Cerebellar cortex (tissue), 1 donor: ENCODE results near the gene ARVCF.
A peak's percentile ranks its signal among the peaks of the same experiment; 100 is the strongest.

ENCODE experiments used
- DNase-seq: peaks from one replicate; pipeline ENCODE4 v3.0.0-alpha.2; 2015; ENCODE audit warnings: low spot score

The ARVCF gene

DNA sequence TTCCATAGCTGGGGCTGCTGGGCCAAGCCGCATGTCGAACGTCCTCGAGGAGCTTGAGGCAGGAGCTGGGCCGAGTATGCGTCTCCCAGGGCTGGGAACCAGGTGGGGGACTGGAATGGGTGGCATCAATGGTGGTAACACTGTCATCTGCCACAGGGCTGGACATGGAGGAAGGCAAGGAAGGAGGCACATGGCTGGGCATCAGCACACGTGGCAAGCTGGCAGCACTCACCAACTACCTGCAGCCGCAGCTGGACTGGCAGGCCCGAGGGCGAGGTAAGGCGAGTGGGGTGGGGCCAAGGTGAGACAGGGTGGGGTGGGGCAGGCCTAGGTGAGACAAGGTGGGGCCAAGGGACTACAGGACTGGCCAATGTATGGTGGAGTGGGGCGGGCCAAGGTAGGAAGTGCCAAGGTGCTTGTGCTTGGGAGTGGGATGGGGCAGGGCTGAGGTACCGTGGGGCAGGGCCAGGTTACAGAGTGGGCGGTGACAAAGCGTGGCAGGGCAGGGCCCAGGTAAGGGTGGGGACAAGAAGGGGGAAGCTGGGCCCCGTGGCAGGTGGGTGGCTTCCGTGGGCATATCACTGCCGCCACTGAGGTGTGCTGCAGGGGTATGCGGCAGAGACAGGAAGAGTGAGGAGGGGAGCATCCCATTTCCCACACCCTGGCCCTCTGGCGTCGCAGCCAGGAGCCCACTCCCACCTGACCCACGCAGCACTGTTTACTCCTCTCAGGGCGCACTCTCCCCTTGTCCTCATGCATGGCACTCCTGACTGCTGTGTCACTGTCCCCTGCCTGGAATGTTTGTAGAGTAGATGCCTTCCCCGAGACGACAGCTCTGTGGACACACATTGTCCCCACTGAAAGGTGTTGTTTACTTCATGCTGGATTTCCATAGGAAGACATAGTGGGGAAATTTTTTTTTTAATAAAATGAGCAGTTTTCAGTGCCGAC lies 36.0 kb upstream of the ARVCF start:
- no peak for DNase-seq

DNA sequence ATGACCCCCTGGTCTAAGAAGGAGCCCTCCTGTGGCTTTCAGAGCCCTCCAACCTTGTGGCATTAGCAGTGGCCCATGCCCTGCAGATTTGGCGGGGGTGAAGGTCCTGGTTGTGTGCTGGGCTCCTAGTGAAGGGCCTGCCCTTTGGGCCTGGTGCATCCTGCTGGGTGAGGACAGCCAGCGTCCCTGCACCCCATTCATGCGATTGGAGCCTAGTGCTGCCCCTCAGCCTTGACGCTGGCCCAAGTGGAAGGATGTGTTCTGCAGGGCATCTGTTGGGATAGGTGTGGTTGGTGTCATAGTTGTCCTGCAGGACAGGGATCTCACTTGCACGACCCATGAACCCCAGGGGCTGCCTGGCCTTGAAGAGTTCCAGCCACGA lies 35.3 kb upstream of the ARVCF start:
- no peak for DNase-seq

DNA sequence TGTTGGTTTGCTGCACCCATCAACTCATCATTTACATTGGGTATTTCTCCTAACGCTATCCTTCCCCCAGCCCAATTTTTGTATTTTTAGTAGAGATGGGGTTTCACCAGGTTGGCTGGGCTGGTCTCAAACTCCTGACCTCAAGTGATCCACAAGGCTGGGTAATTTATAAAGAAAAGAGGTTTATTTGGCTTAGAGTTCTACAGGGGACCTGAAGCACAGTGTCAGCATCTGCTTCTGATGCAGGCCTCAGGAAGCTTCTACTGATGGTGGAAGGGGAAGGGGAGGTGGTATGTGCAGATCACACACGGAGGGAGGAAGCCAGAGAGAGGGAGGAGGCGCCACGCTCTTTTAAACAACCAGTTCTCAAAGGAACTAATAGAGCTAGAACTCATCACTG lies 30.1 kb upstream of the ARVCF start:
- DNase-seq: no peak

DNA sequence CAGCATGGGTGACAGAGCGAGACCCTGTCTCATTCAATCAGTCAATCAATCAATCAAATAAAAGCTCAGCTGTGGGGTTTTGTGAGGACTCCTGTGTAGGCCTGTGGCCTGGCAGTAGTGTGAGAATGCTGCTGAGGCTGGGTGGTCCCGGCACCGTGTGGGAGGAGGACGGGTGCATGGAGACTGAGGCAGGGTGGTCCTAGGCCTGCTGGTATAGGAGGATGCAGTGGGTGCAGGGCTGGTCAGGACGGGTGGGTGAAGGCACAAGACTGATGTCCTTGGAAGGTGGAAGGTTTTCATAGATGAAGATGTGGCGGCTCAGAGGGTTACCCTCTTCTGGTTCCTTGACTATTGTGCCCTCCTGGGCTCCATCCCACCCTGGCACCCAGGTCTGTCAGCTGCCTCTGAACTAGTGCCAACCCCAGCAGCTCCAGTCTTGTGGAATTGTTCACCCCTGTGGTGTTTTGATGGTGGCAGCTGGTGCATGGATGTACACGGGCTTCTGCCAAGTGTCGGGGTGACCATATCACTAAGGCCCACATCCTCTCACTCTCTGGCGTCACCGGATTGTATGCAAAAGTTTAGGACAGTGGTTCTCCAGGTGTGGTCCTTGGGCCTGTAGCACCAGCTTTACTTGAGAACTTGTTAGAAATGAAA lies 28.0 kb upstream of the ARVCF start:
- no peak for DNase-seq

DNA sequence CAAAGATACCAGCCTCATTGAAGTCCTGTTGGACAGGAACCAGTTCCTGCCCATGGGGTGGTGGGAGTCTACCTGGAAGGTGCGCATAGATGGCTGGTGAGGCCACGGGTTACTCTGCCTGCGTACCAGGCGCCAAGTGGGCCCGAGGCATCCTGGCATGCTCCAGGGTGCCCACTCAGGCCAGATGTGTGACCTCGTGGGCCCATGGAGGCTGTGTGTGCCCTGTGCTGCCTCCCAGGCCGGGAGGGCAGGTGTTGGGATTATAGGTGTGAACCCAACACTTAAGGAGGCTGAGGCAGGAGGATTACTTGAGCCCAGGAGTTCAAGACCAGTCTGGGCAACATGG lies 27.3 kb upstream of the ARVCF start:
- no peak for DNase-seq

DNA sequence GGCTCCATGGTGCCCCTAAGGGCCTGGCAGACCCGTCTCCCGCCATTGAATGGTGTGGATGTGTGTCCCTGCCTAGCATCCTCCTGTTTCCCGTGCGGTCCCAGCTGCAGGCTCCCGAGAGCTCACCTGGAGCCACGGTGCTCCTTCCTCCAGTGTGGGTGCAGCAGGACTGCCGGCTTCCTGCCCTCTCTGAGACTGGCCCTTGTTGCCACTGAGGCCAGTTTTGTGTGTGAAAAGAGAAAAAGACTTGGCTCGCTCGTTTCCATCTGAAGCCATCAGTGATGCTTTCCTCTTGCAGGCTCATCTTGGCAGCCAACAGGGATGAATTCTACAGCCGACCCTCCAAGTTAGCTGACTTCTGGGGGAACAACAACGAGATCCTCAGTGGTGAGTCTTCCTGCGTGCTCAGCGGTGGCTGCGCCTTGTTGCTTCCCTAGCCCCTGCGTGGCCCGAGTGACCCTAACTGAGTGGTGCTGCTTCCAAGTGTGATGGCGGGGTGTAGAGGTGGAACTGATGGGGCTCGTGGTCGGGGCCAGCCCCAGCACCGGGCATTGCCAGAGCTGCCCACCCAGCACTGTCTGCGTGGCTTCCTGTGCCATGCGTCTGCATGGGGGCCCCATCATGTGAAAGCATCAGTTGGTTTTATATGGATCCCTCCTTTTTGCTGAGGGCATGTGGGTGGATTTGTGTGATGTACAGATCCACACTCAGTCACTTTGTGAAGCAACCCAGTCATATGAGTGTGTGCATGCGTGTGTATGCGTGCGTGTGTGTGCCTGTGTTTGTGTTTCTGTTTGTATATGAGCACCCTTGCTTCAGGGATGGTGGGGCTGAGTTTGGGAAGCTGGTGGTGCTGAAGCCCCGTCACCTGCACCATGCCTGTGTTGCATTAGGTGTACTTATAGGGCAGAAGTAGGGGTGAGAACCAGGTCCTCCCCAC lies 26.7 kb upstream of the ARVCF start:
- DNase-seq: no peak

DNA sequence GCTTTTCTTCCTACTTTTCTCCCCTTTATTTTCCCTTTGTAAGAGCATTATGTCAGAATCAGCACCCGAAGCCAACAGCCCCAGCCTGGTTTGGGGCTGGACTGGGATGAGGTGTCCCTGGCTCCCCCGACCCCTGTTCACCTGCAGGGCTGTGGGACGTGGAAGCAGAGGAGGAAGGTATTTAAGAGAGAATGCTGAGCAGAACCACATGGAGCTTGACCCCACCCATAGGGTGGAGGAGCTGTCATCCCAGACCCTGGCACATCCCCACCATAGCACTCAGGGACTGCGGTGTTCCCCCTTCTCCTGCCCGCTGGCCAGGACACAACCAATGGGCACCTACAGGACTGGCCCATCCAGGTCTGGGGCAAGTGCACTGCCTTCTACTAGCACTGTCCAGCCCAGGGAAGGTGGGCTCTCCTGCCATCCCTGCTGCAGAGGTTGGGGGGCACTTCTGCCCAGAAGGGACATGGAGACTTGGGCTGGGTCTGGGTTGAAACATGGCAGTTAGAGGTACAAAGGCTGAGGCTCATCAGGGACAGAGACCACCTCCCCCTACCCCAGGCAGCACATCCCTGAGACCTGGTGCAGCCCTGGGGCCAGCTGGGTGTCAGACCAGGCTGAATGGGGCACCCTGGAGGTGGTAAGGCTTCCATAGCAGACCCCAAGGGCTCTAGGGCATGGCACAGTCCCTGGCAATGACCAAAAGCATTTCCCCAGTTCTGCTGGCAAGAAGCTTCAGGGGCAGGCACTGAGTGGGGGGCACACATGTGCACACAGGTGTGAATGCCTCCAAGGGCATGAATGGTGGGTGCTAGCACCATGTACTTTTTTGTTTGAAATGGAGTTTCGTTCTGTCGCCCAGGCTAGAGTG lies 23.9 kb upstream of the ARVCF start:
- DNase-seq: no peak

DNA sequence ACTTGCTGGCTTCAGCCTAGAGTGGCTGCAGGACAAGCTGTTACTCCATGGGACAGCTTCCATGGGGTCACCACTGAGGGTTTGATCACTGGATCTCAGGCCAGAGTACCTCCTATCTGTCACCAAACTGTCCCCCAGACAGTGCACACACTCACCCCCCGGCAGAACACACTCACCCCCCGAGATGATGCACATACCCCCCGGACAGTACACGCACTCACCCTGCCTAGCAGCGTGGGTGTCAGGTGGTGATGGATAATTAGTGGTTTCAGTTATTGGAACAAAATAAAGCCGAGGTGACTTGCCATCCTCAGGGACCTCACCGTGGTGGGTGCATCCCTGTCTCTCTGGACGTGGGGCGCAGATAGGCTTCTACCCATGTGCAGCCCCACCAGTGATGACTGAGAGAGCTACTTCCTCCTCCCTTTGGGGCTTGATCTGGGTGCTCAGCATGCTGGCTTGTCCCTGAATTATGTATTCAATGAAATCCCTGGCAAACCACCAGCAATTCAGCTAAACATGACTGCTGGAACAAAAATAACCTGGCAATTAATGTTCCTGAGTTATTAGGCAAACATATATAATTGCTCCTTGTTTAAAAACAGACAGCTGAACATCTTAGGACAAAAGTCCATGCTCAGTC lies 23.2 kb upstream of the ARVCF start:
- DNase-seq: no peak

DNA sequence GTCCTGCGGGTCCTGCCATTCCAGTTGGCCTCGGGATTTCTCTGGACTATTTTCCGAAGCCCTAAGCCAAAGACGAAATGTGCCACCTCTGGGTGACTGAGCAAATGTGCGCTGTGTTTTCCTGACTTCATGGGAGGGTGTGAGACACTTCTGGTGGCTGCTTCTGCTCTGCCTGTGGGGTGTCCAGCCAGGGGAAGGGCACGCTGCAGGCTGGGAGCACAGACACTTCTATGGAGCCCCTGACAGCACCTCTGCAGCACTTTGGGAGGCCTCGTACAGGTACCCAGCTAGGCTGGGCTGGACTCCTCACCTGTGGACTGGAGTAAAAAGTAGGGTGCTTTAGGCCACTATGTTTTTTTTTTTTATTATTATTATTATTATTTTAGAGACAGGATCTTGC lies 22.0 kb upstream of the ARVCF start:
- no peak for DNase-seq

DNA sequence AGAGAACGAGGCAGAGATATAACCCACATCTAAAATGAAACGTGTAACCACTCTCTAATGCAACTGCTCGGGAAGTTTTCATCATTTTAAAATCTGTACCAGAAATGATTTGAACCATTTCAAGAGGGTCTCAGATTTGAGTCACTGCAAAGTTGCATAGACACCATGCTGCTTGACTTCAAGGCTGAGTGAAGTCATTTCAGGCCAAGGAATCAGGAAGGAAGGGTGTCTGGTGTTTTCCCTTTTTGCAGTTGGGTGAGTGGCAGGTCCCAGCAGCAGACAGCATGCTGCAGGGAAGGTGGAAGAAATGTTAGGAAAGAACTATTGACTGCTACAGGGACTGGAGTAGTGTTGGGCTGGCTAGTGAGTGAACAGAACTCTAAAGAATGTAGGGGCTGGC lies 20.8 kb upstream of the ARVCF start:
- DNase-seq: no peak

DNA sequence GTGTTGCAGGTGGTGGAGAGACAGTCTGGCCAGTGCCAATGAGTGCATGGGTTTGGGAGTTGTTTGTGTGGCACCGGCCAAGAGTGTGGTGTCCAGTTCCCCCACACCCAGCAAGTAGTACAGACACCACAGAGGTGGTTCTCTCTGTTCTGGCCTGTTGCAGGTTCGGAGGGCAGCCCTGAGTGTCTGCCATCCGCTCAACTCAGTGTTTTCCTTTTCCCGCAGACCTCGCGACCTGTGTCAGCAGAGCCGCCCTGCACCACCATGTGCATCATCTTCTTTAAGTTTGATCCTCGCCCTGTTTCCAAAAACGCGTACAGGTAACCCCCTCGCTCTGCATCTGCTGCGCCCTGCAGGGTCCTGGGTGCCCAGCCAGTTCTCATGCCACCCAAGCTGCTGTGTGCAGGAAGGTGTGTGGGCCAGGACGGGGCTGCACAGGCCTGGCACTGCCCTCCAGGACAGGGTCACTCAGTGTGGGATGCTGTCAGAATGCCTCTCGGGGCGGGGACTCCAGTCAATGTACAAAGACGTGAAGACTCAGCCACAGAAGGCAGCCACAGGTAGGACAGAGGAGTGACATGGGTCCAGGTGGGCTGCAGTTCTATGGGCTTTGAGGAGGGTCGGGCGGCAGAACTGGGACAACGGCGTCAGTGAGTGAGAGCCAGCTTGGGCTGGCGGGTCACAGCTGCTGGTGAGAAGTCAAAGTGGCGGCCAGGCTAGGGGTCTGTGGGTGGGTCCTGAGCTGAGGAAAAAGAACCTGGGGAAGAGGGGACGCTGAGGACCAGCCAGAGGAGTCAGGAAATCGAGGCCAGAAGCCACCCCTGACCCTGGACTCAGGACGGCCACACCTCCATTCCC lies 20.1 kb upstream of the ARVCF start:
- no peak for DNase-seq

DNA sequence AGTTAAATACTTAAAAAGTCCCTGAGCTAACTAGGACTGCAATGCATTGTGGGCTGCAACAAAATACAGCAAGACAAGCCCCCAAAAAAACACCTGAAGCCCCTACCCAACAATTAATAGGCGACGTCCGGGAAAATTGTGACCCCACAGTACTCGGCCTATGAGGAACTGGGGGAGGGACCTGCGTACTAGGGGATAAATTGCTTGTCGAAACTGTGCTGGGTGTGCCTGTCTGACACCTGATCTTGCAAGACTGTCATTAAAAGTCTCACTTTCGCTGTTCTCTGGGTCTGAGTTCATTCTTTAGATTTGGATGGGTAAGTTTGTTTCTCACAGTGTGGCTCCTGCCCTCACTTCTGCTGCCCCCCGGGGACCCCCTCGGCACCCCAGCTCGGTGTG lies 19.5 kb upstream of the ARVCF start:
- no peak for DNase-seq

DNA sequence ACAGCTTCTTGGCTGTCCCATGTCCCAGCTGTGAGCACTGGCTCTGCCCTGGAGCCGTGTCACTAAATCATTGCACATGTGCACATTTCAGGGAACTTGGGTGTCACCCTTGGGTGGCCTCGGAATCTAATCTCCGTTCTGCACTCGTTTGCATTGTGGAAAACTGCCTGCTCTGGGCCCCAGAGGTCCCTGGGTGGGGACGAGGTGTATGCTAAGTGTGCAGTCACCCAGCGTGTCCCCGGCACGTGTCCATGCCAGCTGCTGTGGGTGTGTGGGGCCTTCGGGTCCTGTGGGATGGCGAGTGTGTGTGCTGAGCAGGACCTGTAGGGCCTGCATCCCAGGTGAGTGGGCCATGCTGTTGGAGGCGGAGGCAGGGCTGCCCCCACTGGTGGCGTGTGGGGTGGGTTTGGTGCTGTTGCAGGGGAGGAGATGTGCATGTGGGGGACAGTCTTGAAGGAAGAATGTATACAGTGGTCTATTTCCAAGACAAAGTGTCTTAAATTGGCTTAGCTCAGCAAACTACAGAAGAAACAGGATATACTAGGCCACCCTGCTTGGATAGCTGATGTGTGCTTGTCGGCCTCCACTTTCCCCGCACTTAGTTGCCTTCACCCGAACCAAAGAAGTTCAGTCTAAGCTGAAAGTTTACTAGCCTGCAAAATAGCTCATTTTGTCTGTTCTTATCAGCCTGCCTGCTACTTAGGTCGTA lies 18.9 kb upstream of the ARVCF start:
- no peak for DNase-seq

DNA sequence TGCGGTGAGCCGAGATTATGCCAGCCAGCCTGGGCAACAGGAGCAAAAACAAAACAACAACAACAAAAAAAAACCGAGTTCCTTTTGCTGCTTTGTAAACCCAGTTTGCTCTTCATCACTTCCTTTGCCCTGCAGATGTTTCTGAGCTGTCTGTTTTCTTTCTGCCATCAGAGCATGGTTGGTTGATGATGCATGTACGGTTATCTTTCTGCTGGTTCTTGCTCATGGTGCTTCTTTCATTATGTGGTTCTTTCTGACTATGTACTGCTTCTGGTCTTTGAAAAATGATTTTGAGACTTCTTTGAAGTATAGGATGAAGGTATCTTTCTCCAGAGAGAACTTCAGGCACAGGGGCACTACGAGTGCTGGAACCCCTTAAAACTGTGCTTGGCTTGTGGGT lies 17.5 kb upstream of the ARVCF start:
- no peak for DNase-seq

DNA sequence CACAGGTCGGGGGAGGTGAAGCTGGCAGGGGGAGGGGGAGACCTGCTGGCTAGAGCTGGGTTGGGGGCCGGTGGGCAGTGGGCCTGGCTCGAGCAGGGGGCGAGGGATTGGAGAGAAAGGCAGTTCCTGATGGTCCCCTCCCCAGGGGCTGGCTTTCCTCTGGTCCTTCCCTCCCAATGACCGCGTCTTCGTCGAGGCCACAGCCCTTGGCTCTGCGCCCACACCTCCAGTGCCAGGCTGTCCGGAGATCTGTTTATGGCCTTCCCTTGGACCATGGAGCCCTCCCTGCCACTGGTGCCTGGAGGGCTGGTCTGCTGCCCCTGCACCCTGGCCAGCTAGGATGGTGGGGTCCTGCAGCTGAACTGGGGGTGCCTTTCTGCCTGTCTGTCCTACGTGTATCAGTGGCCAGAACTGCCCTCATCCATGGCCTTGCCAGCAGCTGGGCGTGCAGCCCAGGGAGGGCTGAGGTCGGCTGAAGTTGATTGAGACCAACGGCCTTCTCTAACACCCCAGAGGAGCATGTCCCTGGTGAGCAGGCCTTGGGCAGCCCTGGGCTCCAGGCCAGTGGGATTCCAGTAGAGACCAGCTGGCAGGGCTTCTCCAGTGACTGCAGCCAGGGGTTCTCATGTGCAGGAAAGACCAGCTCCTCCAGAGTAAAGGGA lies 16.6 kb upstream of the ARVCF start:
- DNase-seq: peak; percentile 10

DNA sequence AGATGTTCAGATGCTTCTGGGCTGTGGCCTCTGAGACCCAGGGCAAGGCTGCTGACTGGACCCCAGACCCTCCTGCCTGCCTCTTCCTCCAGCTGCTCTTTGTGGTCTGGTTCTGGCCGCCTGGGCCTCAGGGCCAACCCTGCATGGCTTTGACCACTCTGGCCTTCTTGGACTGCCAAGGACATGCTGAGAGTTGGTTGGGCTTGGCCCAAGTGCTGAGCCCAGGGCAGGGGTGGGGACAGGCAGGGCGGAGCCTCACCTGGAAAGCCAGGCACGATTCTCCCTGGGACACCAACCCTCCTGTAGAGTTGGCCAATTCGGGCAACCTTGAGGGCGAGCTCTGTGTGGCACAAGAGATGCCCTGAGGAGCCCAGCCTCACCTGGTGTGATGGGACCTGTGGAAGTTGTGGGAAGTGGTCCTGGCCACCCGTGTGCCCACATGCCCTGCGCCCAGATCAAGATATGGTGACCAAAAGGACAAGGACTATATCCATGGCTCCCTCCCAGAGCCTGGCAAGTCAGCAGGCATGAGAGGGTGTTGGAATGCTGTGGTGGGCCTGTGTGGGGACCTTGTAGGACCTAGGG lies 15.9 kb upstream of the ARVCF start:
- DNase-seq: no peak

DNA sequence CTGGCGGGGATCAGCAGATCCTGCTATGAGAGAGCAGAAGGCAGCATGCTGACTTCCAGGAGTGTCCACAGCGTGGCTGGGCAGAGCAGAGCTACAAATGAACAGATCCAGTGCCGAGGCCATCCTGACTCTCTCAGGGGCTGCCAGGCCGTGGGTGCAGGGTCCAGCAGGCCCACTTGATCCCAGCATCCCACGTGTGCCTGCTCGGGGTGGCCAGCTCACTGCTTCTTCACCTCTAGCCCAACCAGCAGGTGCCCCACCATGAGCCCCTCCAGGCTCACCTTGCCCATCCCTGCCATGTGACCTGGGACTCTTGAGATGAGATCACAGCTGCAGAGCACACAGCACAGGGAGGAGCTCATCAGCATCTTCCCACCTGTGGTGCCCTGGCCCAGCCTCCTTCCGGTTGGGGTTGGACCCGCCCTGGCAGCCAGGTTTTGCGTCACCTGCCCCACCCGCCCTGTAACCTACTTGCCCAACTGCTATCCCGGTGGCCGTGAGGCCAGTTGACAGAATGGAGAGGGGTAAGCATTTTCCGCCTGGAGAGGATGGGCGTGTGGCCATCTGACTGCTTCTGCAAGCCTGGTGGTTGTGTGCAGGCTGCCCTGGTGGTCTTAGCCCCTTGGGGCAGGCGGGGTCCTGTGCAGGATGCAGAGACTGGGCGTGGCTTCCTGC lies 15.2 kb upstream of the ARVCF start:
- DNase-seq: no peak
